Measurements from ENCODE around the gene CAMTA2. TPM values are rescaled to one million over a fixed set of nuclear protein-coding genes. Genes with fewer than 3 reads are reported as not detected.

CAMTA2 gene
- total RNA-seq, 3 donors from 2014 or later = 11.0 to 17.7 (median 13.5) TPM

GRCh38 chr17:4939546-4939795, 48.0 kb downstream of the CAMTA2 start:
- H3K9me3 ChIP-seq = no peaks in the 10 kb centered on the region
- intact Hi-C loops (cut with DNase I; ENCODE audit: low total_unique reads) = no loop called here
- no peak for DNase-seq (ENCODE audit: low spot score in 2 of 2)
- no peaks in the 10 kb centered on the region for H3K36me3 ChIP-seq
- H3K4me1 ChIP-seq = peaks cover 17 to 26% of the 10 kb centered on the region in 2 donors
- H3K27me3 ChIP-seq = no peaks in the 10 kb centered on the region
- peak overlapping the region; percentile 97 for H3K27ac ChIP-seq
- H3K4me3 ChIP-seq = peak overlapping the region; percentile 83 to 85 (median 83)
- TF ChIP-seq POLR2A (IDR thresholded peaks at IDR 0.05) (no peak), POLR2AphosphoS5 (IDR thresholded peaks at IDR 0.05) (no peak)
- TF ChIP-seq, protein P1, sequence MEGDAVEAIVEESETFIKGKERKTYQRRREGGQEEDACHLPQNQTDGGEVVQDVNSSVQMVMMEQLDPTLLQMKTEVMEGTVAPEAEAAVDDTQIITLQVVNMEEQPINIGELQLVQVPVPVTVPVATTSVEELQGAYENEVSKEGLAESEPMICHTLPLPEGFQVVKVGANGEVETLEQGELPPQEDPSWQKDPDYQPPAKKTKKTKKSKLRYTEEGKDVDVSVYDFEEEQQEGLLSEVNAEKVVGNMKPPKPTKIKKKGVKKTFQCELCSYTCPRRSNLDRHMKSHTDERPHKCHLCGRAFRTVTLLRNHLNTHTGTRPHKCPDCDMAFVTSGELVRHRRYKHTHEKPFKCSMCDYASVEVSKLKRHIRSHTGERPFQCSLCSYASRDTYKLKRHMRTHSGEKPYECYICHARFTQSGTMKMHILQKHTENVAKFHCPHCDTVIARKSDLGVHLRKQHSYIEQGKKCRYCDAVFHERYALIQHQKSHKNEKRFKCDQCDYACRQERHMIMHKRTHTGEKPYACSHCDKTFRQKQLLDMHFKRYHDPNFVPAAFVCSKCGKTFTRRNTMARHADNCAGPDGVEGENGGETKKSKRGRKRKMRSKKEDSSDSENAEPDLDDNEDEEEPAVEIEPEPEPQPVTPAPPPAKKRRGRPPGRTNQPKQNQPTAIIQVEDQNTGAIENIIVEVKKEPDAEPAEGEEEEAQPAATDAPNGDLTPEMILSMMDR (IDR thresholded peaks at IDR 0.05) = no peak

- intact Hi-C loops (cut with DNase I; ENCODE audit: low total_unique reads) = no loop called here
- no peak for DNase-seq (ENCODE audit: low spot score in 2 of 2)
These were observed 48.6 kb downstream of the CAMTA2 start for GRCh38 chr17:4938688-4939545.

DNA sequence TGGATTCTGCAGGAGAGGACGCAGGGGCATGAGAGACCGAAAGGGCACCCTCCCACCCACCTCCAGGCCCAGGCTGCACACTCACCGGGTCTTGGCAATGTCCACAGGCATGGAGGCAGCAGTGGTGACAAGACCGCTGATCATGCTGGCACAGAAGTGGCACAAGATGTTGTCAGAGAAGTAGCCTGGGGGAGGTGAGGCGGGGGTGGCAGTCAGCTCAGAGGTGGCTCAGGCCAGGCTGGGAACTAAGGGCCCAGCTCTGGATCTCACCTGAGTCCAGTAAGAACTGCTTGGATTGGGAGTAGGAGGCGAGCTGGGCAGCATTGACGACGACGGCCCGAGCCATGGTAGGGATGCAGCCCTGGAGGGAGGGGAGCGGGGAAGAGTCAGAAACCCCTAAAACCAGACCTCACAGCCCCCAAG, 49.4 kb downstream of the CAMTA2 start:
- peaks cover 17 to 32% of the 10 kb centered on the region in 2 donors for H3K4me1 ChIP-seq

More at GRCh38 chr17:4938688-4939545, 48.6 kb downstream of the CAMTA2 start:
- no peaks in the 10 kb centered on the region for H3K9me3 ChIP-seq
- H3K4me3 ChIP-seq = peak overlapping the region; percentile 83 to 85 (median 83)
- peak overlapping the region; percentile 97 for H3K27ac ChIP-seq
- H3K4me1 ChIP-seq = peaks cover 17 to 32% of the 10 kb centered on the region in 2 donors
- H3K27me3 ChIP-seq = no peaks in the 10 kb centered on the region
- TF ChIP-seq POLR2A (IDR thresholded peaks at IDR 0.05) (no peak), POLR2AphosphoS5 (IDR thresholded peaks at IDR 0.05) (no peak)
- TF ChIP-seq, protein P1 (IDR thresholded peaks at IDR 0.05) = no peak
- no peaks in the 10 kb centered on the region for H3K36me3 ChIP-seq

DNA sequence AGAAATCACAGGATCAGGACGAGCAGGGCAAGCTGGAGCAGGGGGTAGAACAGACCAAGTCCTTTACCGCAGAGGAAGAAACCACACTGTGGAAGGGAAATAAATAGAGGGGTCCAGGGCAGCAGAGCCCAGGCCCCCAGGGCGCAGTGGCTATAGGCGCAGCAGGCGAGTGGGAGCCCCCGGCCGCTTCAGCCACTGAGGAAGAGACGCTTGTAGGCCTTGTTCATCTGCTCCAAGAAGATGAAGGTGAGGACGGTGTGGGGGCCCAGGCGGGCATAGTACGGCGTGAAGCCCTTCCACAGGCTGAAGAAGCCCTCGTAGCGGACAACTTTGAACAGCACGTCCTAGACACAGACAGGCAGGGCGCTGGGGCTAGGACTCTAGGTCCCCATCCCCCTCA, 49.9 kb downstream of the CAMTA2 start:
- Histone ChIP-seq H3K27ac (no peak overlapping the region), H3K4me1 (peaks cover 17 to 32% of the 10 kb centered on the region in 2 donors)
- TF ChIP-seq, protein P1 (IDR thresholded peaks at IDR 0.05) = no peak
- TF ChIP-seq POLR2A (IDR thresholded peaks at IDR 0.05) (no peak), POLR2AphosphoS5 (IDR thresholded peaks at IDR 0.05) (no peak)

More for the DNA sequence above, 49.4 kb downstream of the CAMTA2 start:
- Histone ChIP-seq H3K27me3 (no peaks in the 10 kb centered on the region), H3K36me3 (no peaks in the 10 kb centered on the region), H3K4me3 (peak overlapping the region in 1 of 3 donors; percentile 85), H3K27ac (peak overlapping the region; percentile 97), H3K9me3 (no peaks in the 10 kb centered on the region)
- intact Hi-C loops (cut with DNase I; ENCODE audit: low total_unique reads) = no loop called here
- no peak for DNase-seq (ENCODE audit: low spot score in 2 of 2)
- TF ChIP-seq POLR2A (IDR thresholded peaks at IDR 0.05) (no peak), POLR2AphosphoS5 (IDR thresholded peaks at IDR 0.05) (no peak)
- TF ChIP-seq, protein P1 (IDR thresholded peaks at IDR 0.05) = no peak

DNA sequence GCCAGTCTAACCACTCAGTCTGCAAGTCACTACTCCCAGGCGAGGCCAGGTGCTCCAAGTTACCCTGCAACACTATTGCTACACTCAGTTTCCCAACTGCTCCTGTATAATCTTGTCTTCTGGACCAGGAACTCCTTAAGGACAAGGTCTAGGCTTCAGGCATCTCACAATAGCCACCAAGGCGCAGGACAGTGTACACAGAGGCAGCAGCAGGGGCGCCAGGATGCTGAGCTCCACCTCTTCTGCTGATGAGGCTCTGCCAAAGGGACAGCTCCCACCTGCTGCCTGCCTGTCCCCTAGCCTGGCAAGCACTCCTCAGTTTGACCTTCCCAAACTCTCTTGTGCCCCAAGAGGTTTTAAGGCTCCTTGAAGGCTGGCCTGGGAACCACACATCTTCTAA, 51.0 kb downstream of the CAMTA2 start:
- no peak overlapping the region for H3K4me3 ChIP-seq
- H3K9me3 ChIP-seq = no peaks in the 10 kb centered on the region
- intact Hi-C loops (cut with DNase I; ENCODE audit: low total_unique reads) = no loop called here
- no peaks in the 10 kb centered on the region for H3K27me3 ChIP-seq
- H3K27ac ChIP-seq = no peak overlapping the region
- peaks cover 17 to 29% of the 10 kb centered on the region in 2 donors for H3K4me1 ChIP-seq
- no peak for DNase-seq (ENCODE audit: low spot score in 2 of 2)
- no peaks in the 10 kb centered on the region for H3K36me3 ChIP-seq
- no peak for TF ChIP-seq POLR2A (IDR thresholded peaks at IDR 0.05)
- TF ChIP-seq, protein P1 (IDR thresholded peaks at IDR 0.05) = no peak

More for the DNA sequence above, 49.9 kb downstream of the CAMTA2 start:
- Histone ChIP-seq H3K9me3 (no peaks in the 10 kb centered on the region), H3K36me3 (no peaks in the 10 kb centered on the region), H3K27me3 (no peaks in the 10 kb centered on the region), H3K4me3 (no peak overlapping the region)
- intact Hi-C loops (cut with DNase I; ENCODE audit: low total_unique reads) = no loop called here
- no peak for DNase-seq (ENCODE audit: low spot score in 2 of 2)

Data from breast epithelium (tissue), 4 donors.